WTC11 (cell line): Measurements from ENCODE around the gene SAXO2.

Source experiments
- NFYB ChIP-seq: sonication (generic); formaldehyde crosslinking; conservative IDR thresholded peaks from 2 replicates; pipeline ENCODE4 v1.8.0; 2022; ENCODE audit warnings: low read depth, missing genetic modification reagents
- TCF7 ChIP-seq: sonication (generic); formaldehyde crosslinking; IDR thresholded peaks from 2 replicates; pipeline ENCODE4 v1.8.0; 2022; ENCODE audit warnings: mild to moderate bottlenecking, low read depth, missing genetic modification reagents, moderate library complexity

DNA sequence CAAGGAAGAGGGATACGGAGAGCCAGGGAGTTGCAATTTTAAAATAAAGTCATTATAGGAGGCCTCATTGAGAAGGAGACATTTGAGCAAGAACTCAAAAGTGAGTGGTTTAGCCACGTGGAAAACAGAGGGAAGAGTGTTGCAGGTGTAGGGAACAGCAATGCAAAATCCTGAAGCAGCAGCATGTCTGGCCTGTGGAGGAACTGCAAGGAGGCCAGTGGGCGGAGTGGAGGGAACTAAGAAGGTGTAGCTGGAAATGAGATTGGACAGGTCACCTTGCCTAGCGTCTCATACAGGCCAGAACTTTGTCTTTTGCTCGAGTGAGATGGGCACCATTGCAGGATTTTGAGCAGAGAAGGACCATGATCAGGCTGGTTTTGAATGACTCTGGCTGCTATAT, 34.9 kb downstream of the SAXO2 start:
- TF ChIP-seq NFYB (CRISPR knock-in tag): no peak
- TF ChIP-seq TCF7 (CRISPR knock-in tag): no peak
